Eye (tissue), 1 donor: ENCODE results near the gene STK36.

Experiments used
- DNase-seq: peaks from one replicate; pipeline ENCODE4 v3.0.0-alpha.2; 2015

The STK36 gene

GRCh38 chr2:218671654-218672566 is at the start of gene STK36, which contains the start of gene RNF25:
Gene STK36, plus strand, starts transcription at chr2:218672086. Its CDS starts 744 bp downstream, at chr2:218672830.
Gene RNF25, minus strand, starts transcription at chr2:218672002. Its CDS starts 32 bp downstream, at chr2:218671970.
- DNase-seq = peak; percentile 96

GRCh38 chr2:218622606-218623365 is 49.1 kb upstream of the STK36 start:
- DNase-seq = no peak

- no peak for DNase-seq
Measured at GRCh38 chr2:218623366-218623705, 48.5 kb upstream of the STK36 start.

- DNase-seq = no peak
Measured at GRCh38 chr2:218626369-218626768, 45.5 kb upstream of the STK36 start.

- DNase-seq = no peak
Measured at GRCh38 chr2:218627939-218628338, 43.9 kb upstream of the STK36 start.

GRCh38 chr2:218631837-218632236 is 40.0 kb upstream of the STK36 start:
- DNase-seq = no peak

GRCh38 chr2:218635719-218636118 is 36.2 kb upstream of the STK36 start:
- no peak for DNase-seq

GRCh38 chr2:218638372-218638771 is 33.5 kb upstream of the STK36 start:
- no peak for DNase-seq

GRCh38 chr2:218642121-218642656 is 29.7 kb upstream of the STK36 start:
- DNase-seq = no peak

GRCh38 chr2:218642786-218643185 is 29.1 kb upstream of the STK36 start:
- no peak for DNase-seq

- DNase-seq = no peak
Measured at GRCh38 chr2:218643751-218644310, 28.1 kb upstream of the STK36 start.

GRCh38 chr2:218644721-218645120 is 27.2 kb upstream of the STK36 start:
- no peak for DNase-seq

GRCh38 chr2:218645126-218645525 is 26.8 kb upstream of the STK36 start:
- DNase-seq = no peak

GRCh38 chr2:218648088-218648786 is 23.6 kb upstream of the STK36 start:
- peak; percentile 74 for DNase-seq

- DNase-seq = no peak
Measured at GRCh38 chr2:218648787-218649100, 23.1 kb upstream of the STK36 start.

- DNase-seq = no peak
Measured at GRCh38 chr2:218655751-218656150, 16.1 kb upstream of the STK36 start.

- peak; percentile 56 for DNase-seq
Measured at GRCh38 chr2:218658671-218659257, 13.1 kb upstream of the STK36 start.

GRCh38 chr2:218659258-218659987 is 12.5 kb upstream of the STK36 start, which contains the start of the genes BCS1L and ZNF142:
Gene BCS1L, plus strand, starts transcription at chr2:218659683. Its CDS starts 1,305 bp downstream, at chr2:218660988.
Gene ZNF142, minus strand, starts transcription at chr2:218659623. Its CDS starts 3,194 bp downstream, at chr2:218656429.
- peak; percentile 94 for DNase-seq

GRCh38 chr2:218659988-218660358 is 11.9 kb upstream of the STK36 start:
- DNase-seq = no peak

GRCh38 chr2:218662377-218662776 is 9.5 kb upstream of the STK36 start:
- no peak for DNase-seq

- no peak for DNase-seq
Measured at GRCh38 chr2:218662827-218663226, 9.1 kb upstream of the STK36 start.
